GM18499 (cell line): Measurements from ENCODE around the gene PCYT2.

Experiments
- ATAC-seq: cut with Tn5 transposase; IDR thresholded peaks from one replicate; pipeline ENCODE4 v1.9.1; 2021; ENCODE audit warnings: moderate number of reproducible peaks; ENCODE audit not compliant: insufficient read depth, unreplicated experiment

The PCYT2 gene

GRCh38 chr17:81877569-81877968 is 33.6 kb downstream of the PCYT2 start:
- no peak for ATAC-seq

GRCh38 chr17:81871387-81872230 is 39.6 kb downstream of the PCYT2 start:
- no peak for ATAC-seq

- no peak for ATAC-seq
These were observed 40.2 kb downstream of the PCYT2 start, which contains the start of gene ARHGDIA for GRCh38 chr17:81870981-81871386. Gene ARHGDIA, minus strand, starts transcription at chr17:81871337. Its CDS starts 1,407 bp downstream, at chr17:81869930.

- no peak for ATAC-seq
These were observed 40.8 kb downstream of the PCYT2 start for GRCh38 chr17:81870131-81870980.

GRCh38 chr17:81869221-81870130 is 41.7 kb downstream of the PCYT2 start:
- no peak for ATAC-seq

- no peak for ATAC-seq
These were observed 42.5 kb downstream of the PCYT2 start for GRCh38 chr17:81868674-81869220.

- ATAC-seq: no peak
These were observed 43.1 kb downstream of the PCYT2 start for GRCh38 chr17:81867991-81868673.

GRCh38 chr17:81867170-81867990 is 43.8 kb downstream of the PCYT2 start:
- no peak for ATAC-seq

- no peak for ATAC-seq
These were observed 44.6 kb downstream of the PCYT2 start for GRCh38 chr17:81866440-81867169.

- ATAC-seq: no peak
These were observed 45.3 kb downstream of the PCYT2 start for GRCh38 chr17:81865733-81866439.

GRCh38 chr17:81865358-81865732 is 45.9 kb downstream of the PCYT2 start:
- no peak for ATAC-seq

- ATAC-seq: no peak
These were observed 47.1 kb downstream of the PCYT2 start for GRCh38 chr17:81863833-81864768.

- no peak for ATAC-seq
These were observed 48.0 kb downstream of the PCYT2 start for GRCh38 chr17:81863123-81863675.

- peak; percentile 88 for ATAC-seq
These were observed 50.2 kb downstream of the PCYT2 start for GRCh38 chr17:81860756-81861568.
